K562 (cell line): ENCODE results near the gene LPA. TPM values are rescaled to one million over a fixed set of nuclear protein-coding genes. Genes with fewer than 3 reads are reported as not detected.

Experiments
- ARHGAP35 ChIP-seq: fragments of 450-650 bp; IDR thresholded peaks from 2 replicates; pipeline ENCODE4 v1.6.1; 2018; ENCODE audit not compliant: partially characterized antibody
- BACH1 ChIP-seq: fragments of 200-800 bp; sonication (Bioruptor generic); IDR thresholded peaks from 2 replicates; pipeline ENCODE4 v1.6.1; 2016; ENCODE audit warnings: missing genetic modification characterization, missing compliant biosample characterization
- HDAC2 ChIP-seq: fragments of 450-650 bp; IDR thresholded peaks from 2 replicates; pipeline ENCODE4 v1.6.1; 2016; ENCODE audit warnings: mild to moderate bottlenecking
- MGA ChIP-seq: fragments of 450-650 bp; IDR thresholded peaks from 2 replicates; pipeline ENCODE4 v1.6.1; 2016; ENCODE audit warnings: mild to moderate bottlenecking, moderate library complexity
- SAFB ChIP-seq: fragments of 200-400 bp; formaldehyde crosslinking; IDR thresholded peaks from 2 replicates; pipeline ENCODE4 v1.6.1; 2017; ENCODE audit warnings: low read depth, low read length, borderline replicate concordance
- TAF15 ChIP-seq: fragments of 200-400 bp; formaldehyde crosslinking; IDR thresholded peaks from 2 replicates; pipeline ENCODE4 v1.6.1; 2017; ENCODE audit warnings: mild to moderate bottlenecking, low read depth, low read length, moderate library complexity
- TCF3 ChIP-seq: sonication (generic); formaldehyde crosslinking; IDR thresholded peaks from 2 replicates; pipeline ENCODE4 v1.4.0; 2020; ENCODE audit warnings: mild to moderate bottlenecking, missing genetic modification reagents
- ZSCAN29 ChIP-seq: fragments of 450-650 bp; IDR thresholded peaks from 2 replicates; pipeline ENCODE4 v1.6.1; 2017
- polyA plus RNA-seq, 8 experiments: library from polyadenylated mRNA; depleted of rRNA in 4 of 8; stranded (reverse) in 5 of 8; unstranded in 3 of 8; fragments of >200 nt; fragmentation: Nextera tagmentation in 2 of 8; fragmentation: Illumina TruSeq in 1 of 8; extraction: Ambion mirVana in 2 of 8; extraction: Trizol in 1 of 8; gene quantifications; 2 replicates each; pipeline versions ENCODE4 v1.2.1 to v1.2.3, GENCODE V29; 2011 to 2014; ENCODE audit warnings: inconsistent platforms in 1 of 8, missing spikeins in 1 of 8
- total RNA-seq, 7 experiments: library from RNA; depleted of rRNA in 6 of 7; stranded (reverse); fragments of >200 nt in 6 of 7; fragmentation: Illumina TruSeq in 2 of 7; extraction: Trizol in 2 of 7; gene quantifications; 2 replicates each; pipeline versions ENCODE4 v1.2.1 to v1.2.3, GENCODE V29; 2011 to 2021; ENCODE audit warnings: low replicate concordance in 1 of 7
- TF ChIP-seq, protein P1 (sequence below): fragments of 250-450 bp; sonication (Bioruptor Pico); IDR thresholded peaks from 2 replicates; pipeline ENCODE4 v1.8.0; 2021; ENCODE audit warnings: mild to moderate bottlenecking, moderate library complexity

LPA gene
- total and polyA plus RNA-seq, 9 of the 15 experiments (the other 6 are each of a cell fraction or from before 2014, with no cell fraction given): 0.01 to 0.18 (median 0.07) TPM; not detected in 6

- TF ChIP-seq BACH1 (tag): no peak
- TF ChIP-seq, protein P1, sequence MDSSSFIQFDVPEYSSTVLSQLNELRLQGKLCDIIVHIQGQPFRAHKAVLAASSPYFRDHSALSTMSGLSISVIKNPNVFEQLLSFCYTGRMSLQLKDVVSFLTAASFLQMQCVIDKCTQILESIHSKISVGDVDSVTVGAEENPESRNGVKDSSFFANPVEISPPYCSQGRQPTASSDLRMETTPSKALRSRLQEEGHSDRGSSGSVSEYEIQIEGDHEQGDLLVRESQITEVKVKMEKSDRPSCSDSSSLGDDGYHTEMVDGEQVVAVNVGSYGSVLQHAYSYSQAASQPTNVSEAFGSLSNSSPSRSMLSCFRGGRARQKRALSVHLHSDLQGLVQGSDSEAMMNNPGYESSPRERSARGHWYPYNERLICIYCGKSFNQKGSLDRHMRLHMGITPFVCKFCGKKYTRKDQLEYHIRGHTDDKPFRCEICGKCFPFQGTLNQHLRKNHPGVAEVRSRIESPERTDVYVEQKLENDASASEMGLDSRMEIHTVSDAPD: no peak
- no peak for TF ChIP-seq SAFB
- TF ChIP-seq MGA: no peak
- TF ChIP-seq HDAC2: no peak
- TF ChIP-seq ARHGAP35: no peak
- no peak for TF ChIP-seq ZSCAN29
- TF ChIP-seq TAF15: no peak
- no peak for TF ChIP-seq TCF3 (CRISPR knock-in tag)
Observed at GRCh38 chr6:160507420-160507819, 156.7 kb downstream of the LPA start (continued).
